Choroid plexus epithelial cell (primary cell): Measurements from ENCODE around the gene USHBP1.
"Not testable (repeated sequence)": the region's sequence is repeated elsewhere in the genome, so short reads cannot be mapped to it uniquely, and the experiment has no call there.

Experiments used
- DNase-seq: peaks from one replicate; pipeline ENCODE4 v3.0.0-alpha.2; 2010; ENCODE audit warnings: low read depth
- H3K4me3 ChIP-seq: 2 replicates; pipeline ENCODE4 v1.5.1; 2011; ENCODE audit warnings: low read depth, mild to moderate bottlenecking, control low read depth, low read length, moderate library complexity
- TF ChIP-seq, protein P1 (sequence below): conservative IDR thresholded peaks from 2 replicates; pipeline ENCODE4 v1.5.1; 2011; ENCODE audit warnings: low read depth, mild to moderate bottlenecking, control low read depth, inconsistent platforms, low read length, moderate library complexity

The USHBP1 gene

DNA sequence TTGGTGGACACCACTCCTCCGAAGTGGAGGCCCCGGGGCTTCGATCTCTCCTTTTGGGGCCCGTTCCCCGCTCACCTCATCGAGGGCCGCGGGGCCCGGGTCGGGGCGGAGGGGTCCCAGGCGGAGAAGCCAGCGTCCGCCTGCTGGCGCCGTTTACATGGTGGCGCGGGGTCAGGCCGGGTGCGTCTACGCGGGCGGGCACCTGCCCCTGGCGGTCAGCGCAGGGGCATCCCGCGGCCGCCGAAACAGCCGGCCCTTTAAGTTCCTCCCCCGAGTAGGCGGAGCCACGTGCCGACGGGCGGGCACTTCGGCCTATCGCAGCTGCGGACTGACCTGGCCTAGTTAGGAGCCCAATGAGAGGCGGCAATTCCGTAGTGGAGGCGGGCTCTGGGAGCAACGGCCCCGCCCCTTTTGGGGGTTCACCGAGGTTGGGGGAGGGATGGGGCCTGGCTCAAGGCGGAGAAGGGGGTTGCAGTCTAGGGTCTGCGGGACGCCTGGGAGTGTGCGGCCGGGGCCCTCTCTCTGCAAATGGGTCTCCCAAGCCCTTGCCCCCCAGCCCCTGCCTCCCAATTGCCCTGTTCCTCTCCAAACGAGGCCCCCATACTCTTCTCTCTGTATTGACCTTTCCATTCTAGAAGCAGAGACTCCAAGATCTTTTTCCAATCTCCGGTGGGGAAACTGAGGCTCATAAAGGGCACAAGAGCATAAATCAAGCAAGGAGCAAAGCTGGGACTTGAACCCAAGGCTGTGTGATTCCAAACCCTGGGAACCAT, 38.8 kb upstream of the USHBP1 start, which contains the start of gene ABHD8:
Gene ABHD8 (minus strand): TSS at position 259 of the 773 bp plus-strand sequence. CDS start 1,809 bp downstream, outside the sequence.
- peak within 1 kb of the TSS; percentile 75 for H3K4me3 ChIP-seq
- DNase-seq: peak; percentile 97
- TF ChIP-seq, protein P1, sequence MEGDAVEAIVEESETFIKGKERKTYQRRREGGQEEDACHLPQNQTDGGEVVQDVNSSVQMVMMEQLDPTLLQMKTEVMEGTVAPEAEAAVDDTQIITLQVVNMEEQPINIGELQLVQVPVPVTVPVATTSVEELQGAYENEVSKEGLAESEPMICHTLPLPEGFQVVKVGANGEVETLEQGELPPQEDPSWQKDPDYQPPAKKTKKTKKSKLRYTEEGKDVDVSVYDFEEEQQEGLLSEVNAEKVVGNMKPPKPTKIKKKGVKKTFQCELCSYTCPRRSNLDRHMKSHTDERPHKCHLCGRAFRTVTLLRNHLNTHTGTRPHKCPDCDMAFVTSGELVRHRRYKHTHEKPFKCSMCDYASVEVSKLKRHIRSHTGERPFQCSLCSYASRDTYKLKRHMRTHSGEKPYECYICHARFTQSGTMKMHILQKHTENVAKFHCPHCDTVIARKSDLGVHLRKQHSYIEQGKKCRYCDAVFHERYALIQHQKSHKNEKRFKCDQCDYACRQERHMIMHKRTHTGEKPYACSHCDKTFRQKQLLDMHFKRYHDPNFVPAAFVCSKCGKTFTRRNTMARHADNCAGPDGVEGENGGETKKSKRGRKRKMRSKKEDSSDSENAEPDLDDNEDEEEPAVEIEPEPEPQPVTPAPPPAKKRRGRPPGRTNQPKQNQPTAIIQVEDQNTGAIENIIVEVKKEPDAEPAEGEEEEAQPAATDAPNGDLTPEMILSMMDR: no peak

DNA sequence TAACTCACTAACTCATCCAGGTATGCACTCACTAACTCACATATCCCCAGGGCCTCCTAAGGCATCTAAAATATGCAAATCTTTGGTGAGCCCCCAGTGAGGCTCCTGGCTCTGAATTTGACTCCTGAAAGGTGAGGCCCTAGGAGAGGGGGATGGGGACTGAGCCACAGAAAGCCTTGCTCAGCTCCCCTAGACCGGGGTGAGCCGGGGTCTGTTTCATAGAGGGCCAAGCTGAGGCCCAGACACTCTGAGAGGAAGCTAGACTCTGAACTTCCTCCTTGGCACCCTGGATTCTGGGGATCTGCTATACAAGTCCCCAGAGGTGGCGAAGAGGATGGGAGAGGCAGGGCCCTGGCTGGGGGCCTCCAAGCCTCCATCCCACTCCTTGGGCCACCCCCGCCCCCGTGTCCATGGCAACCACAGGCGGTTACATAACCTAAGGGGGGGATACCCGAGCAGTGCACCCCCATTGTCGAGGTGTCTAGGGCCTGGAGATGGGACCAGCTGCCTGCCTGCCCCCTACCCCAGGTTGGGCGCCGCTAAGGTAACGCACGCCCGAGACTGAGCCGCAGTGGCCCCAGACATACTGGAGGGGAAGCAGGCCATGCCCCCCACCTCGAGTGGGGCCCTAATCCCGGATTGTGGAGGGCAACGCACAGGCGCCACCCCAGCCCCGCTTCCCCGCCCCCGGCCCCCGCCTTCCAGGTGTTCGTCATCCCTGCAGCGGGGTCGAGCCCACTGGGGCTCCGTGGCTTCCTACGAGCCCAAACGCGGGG, 38.0 kb upstream of the USHBP1 start:
- no peak for DNase-seq
- TF ChIP-seq, protein P1: no peak
- peak overlapping the region; percentile 75 for H3K4me3 ChIP-seq

DNA sequence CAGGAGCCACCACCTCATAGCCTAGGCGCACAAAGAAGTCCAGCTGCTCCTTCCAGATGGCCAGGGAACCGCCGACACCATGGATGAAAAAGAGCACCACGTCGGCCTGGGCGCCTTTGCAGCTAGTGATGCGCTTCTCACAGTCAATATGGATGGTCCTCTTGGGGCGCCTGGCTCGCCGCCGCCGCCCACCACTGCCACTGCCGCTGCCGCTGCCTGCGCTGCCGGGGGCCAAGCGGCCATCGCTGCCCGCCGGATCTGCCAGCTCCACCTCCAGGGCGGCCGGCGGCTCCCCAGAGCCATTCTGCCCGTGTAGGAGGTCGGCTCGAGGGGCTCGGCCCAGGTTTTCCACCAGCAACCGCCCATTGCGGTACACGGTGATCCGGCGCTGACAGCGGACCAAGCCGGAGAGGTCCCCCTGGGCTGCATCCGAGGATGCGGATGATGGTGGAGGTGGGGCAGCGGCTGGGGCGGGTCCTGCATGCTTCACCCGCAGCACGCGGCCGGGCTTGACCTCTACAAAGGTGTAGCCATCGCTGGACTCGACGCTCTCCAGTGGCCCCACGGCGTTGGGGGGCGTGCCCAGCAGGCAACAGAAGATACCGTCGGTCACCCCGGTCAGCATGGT, 36.6 kb upstream of the USHBP1 start:
- no peak overlapping the region for H3K4me3 ChIP-seq
- TF ChIP-seq, protein P1: no peak
- no peak for DNase-seq

DNA sequence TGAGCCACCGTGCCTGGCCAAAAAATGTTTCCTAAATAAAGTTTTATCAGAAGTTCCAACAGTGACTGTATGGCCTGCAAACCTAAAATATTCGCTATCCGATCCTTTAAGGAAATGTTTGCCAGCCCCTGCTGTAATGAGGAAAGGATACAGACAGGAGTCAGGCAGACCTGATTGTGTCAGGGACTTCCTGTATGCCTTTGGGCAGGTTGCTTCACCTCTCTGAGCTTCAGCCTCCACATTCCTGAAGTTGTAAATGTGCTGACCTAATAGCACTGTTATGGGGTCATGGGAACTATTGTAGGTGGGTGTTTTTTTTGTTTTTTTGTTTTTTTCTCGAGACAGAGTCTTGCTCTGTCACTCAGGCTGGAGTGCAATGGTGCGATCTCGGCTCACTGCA, 32.4 kb upstream of the USHBP1 start:
- TF ChIP-seq, protein P1: no peak
- DNase-seq: peak; percentile 48
- no peak overlapping the region for H3K4me3 ChIP-seq

DNA sequence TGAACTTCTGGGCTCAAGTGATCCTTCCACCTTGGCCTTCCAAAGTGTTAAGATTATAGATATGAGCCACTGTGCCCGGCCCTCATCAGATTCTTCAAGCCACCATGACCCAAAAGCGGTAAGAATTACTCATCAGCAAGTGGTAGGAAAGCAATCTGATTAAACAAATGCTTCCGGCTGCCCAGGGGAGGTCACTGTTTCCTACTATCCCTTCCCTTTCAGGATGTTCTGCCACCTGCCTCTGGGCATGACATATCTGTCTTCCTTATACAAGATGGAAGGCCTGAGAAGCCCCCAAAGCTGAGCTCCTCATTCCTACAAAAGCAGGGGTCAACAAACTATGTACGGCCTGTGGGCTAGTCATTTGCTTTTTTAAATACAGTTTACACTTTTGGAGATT, 31.7 kb upstream of the USHBP1 start:
- no peak overlapping the region for H3K4me3 ChIP-seq
- peak; percentile 55 for DNase-seq
- TF ChIP-seq, protein P1: peak; percentile 31

DNA sequence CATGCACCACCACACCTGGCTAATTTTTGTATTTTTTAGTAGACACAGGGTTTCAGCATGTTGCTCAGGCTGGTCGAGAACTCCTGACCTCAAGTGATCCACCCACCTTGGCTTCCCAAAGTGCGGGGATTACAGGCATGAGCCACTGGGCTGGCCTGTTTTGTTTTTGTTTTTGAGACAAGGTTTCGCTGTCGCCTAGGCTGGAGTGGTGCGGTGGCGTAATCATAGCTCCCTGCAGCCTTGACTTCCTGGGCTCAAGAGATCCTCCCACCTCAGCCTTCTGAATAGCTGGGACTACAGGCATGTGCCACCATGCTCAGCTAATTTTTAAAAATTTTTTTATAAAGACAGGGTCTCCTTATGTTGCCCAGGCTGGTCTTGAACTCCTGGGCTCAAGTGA, 31.0 kb upstream of the USHBP1 start:
- DNase-seq: not testable (repeated sequence)

More for the DNA sequence above, 31.0 kb upstream of the USHBP1 start:
- H3K4me3 ChIP-seq: not testable (repeated sequence)
